GM19193 (cell line): ENCODE results near the gene EDRF1.

ENCODE experiments used
- POLR2A ChIP-seq: IDR thresholded peaks from 4 replicates; pipeline ENCODE4 v1.6.1; 2011; ENCODE audit not compliant: insufficient read depth, insufficient read length; ENCODE audit errors: extremely low read depth

Gene EDRF1

DNA sequence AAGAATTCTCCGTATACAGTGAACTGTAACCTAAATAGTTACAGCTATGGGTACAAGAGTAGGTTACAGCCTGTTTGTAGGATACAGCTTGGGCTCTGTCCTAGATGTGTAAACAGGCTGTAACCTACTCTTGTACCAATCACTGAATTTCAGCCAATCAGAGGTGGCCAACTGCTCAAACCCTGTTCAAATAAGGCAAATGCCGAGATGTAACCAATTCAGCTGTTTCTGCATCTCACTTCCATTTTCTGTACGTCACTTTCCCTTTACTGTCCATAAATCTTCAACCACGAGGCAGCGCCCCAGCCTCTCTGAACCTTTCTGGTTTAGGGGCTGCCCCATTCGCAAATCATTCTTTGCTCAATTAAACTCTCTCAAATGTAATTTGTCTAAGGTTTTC is 64.4 kb downstream of the EDRF1 start:
- TF ChIP-seq POLR2A, result no peak

DNA sequence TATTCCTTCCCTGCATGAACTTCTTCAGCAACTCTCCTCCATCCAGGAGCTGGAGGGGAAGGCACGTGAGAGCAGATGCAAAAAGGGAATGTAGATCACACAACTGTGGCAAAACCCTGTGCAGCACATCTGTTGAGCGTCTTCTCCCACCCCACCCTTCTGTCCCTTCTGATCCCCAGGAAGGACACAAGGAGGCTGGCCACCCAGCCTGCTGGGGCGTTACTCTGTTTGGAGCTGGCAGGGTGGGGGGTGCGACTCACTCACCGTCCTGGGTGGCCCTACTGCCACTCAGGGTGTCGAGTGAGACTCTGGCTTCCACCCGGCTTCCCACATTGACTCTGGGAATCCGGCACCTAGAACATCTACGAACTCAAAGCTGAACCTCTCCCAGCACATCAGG is 66.3 kb downstream of the EDRF1 start:
- TF ChIP-seq POLR2A, result no peak

DNA sequence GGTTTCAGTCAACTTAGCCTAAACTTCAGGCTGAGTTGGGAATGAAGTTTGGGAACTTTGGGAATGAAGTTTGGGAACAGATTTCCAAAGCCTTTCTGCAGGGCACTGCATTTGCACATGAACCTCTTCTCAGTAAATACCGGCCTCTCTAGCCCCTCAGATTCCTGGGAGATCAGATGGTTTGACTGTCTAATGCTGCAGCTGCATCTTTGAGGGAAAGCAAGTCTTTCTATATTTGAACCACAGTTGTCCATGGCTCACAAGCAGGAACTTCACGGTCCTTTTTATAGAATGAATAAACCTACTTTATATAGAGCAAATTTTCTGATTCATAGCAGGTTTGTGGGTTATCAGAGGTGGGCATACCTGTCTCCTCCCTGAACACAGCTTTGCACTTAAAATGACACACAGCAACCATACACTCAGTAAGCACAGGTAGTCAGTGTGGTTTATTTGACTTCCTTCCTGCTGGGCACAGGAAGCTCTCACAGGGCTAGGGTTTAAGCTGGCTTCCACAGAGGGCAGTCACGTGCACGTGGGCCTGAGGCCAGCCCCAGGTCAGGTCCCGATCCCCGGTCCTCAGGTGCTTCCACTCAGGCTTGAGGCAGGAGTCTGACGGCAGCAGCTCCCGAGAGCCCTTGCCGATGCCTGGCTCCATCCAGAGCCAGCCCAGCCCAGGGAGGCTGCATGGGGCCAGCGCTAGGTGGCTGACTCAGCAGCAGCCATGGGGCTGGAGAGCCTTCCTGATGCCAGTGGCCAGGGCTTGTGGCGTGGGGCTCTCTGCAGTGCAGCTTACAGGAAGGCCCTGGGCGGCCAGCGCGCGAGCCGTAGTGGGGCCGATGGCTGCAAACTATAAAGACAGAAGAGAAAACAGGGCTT is 68.9 kb downstream of the EDRF1 start:
- no peak for TF ChIP-seq POLR2A

DNA sequence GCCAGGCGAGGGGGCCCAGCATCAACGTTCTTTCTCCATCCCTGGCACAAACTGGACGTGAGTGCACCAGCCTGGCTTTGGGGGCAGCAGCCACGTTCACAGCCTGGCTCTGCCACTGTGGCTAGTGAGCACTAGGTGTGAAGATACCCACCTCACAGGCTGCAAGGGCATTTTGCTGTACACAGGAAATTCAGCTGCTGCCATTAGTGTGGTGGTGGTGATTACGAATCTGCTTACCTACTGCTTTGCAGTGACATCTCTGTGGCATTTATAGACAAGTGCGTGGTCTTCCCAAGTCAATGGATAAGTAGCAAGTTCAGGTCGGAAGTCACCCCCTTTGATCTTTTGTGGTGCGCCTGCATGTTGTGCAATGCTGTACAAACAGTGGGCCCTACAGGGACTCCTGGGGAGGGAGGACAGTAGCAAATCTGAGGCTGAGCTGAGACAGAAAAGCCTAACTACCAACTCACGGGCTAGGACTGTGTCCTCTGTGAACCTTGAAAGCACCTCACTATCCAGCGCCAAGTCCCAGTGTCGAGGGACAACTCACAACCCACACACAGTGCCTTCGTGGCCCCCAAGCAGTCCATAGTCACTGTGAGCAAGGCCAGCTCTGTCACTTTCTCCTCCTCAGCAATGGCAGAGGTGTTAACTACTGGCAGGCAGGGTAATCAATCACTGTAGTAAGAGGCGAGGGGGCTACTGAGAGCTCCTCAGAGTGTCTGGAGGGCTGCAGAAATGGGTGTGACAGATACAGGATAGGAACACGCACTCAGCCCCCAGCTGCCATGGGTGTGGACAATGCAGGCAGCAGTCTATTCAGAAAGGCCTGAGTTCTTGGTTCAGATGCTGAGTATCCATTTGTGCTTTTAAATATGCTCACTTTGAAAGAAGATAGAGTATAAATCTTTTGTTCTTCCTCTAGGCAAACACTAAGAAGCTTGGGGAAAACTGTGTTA is 73.1 kb downstream of the EDRF1 start:
- TF ChIP-seq POLR2A, result no peak

GRCh38 chr10:125795128-125795527 is 75.6 kb downstream of the EDRF1 start:
- no peak for TF ChIP-seq POLR2A

DNA sequence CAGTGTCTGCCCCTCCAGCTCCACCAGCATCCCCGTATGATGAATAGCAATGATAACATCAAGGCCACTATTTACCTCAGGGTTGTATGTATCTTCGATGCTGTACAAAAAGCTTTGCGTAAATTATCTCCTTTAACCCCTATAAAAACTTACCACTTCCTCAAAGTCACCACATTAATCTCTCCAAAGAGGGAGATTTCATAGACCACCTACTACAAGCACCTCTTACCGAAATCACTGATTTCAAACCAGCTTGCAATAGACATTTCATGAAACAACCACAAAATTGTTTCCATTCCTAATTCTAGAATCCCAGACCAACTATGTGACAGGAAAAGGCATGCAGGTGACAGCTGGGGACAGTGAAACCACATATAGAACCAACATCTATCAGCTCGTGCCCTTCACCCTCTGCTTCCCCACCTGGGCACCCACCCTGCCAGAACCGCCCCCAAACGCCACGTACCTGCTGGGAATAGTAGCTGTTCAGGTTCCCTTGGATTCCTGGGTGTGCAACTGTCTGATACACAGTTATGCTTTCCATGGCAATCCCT is 76.2 kb downstream of the EDRF1 start:
- TF ChIP-seq POLR2A, result no peak

DNA sequence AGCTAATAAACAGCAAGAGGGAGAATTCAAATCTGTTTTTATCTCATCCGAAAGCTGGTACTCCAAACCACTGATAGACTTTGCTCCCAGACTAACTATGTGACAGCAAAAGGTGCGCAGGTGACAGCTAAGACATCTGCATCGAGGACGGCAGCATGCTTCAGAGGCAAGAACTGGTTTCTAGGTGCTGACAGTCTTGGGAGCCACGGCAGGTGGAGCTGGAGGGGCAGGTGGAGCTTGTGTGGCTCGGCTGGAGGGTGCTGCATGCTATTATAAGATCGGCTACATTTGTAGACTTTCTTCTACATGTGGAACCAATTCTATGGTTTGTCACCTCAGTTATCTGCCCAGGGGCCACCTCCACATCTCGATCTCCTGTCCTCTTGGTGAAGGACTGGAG is 77.9 kb downstream of the EDRF1 start:
- TF ChIP-seq POLR2A, result no peak

DNA sequence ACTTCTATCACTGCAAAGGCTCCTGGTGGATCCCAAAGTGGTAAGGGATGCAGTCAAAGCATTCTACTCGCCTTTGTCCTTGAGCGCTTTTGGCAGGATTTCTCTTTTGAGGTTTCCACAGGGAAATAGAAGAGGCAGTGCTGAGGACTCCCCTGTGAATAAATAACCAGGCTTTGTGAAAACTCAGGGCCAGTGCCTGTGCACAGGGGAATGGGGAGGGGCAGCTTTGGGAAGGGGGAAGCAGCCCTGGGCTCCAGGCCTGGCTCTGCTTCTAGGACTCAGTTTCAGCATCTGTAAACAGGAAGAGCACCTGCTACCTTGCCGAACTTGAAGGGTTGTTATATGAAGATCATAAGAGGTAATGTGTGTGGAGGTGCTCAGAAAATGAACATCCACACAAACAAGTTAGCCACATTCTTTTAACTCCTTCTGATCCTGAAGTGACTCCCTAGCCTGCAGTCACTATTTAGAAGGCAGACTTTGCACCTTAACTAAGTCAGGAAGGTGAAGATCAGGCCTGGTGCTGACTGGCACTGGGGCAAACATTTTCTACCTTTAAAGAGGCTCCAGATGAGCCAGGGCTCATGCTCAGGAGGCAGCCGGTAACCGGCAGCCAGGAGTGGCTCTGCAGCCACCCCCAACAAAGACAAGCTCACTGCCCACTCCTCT is 78.6 kb downstream of the EDRF1 start:
- no peak for TF ChIP-seq POLR2A

DNA sequence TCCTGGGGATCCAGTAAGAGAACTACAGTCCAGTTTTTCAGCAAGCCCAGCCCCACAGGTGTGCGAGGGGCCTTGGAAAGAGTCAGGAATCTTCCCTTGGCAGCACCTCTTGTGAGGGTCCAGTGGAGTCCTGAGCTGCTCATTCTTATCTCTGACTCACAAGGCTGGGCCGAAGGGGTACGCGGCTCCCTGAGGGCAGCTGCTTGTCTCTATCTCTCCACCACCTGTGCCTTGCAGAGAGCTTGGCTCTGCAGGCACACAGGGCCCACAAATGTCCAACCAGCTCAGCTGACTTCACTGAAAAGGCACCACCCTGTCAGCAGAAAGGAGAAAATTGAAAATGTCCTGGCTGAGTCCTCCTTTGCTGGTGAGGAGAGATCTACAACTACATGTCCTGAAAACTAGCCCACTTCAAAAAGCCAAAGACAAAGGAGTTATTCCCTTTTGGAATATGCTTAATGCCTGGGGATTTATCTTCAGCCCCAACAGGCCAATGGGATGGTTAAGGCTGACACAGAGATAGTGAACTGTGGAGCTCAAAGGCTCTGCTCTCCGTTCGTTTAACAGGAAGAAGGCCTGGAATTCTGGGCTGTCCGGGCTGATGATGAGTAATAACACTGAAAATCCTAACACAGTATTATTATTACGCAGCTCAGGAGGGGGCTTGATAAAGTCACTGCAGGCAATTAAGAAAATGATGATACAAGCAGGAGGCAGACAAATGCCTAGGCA is 80.1 kb downstream of the EDRF1 start:
- no peak for TF ChIP-seq POLR2A

GRCh38 chr10:125801574-125801973 is 82.1 kb downstream of the EDRF1 start:
- TF ChIP-seq POLR2A, result no peak

DNA sequence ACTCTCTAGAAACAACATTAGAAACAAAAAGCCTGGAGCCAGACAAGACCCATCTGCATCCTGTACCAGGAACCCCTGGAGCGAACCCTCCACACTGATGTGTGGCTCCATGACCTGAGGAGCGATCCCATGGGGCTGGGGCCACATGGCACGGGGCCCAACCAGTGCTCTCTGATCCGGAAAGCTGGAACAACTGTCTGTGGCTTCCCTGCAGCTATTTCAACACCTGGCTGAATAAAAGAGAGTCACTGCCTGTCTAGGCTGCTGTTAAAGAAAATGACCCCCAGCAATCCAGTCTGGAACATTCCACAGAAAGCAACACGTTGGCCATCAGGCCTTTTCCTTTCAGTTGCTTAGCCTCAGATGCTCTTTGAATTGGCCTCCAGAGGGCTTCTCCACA is 82.6 kb downstream of the EDRF1 start:
- TF ChIP-seq POLR2A, result no peak

DNA sequence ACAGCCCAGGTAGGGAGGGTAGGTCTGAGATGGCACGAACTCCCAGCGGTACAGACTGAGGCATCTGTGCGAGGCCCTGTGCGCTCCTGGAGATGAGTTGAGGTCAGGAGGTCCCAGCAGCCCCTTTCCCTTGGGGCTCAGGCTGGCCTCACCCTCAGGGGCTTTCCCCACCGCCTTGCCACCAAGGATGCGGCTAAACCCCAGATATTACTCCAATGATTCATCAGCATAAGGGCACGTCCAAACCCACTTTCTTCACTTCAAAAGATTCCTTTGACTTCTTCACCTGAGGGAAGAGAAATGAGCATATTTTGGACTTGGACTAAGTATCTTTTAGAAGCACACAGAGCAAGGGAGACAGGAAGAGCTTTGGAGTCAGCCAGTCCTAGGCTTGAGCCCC is 83.2 kb downstream of the EDRF1 start:
- no peak for TF ChIP-seq POLR2A

DNA sequence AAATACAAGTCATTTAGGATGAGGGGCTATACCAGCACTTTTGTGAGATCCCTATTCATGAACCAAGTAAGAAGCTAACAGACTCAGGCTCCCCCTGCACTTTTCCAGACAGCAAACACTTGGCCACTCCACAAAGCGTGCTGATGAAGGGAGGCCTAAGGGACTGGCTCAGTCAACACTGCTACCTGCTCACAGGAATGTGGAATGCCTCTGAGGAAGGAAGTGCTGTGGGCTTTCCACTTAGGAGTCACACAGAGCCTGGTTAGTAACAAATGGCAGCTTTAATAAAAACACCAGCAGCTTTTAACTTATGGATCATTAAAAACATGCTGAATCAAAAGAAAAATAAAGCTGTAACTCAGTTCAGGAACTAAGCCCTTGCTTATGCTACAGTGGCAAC is 88.5 kb downstream of the EDRF1 start:
- TF ChIP-seq POLR2A, result no peak

- no peak for TF ChIP-seq POLR2A
Observed at GRCh38 chr10:125811251-125811650, 91.7 kb downstream of the EDRF1 start.
